ENCODE results near the gene TDRD3.

- TF ChIP-seq EZH2phosphoT487 (IDR thresholded peaks at IDR 0.05; ENCODE audit: borderline replicate concordance, low read length): no peak
- TF ChIP-seq, protein P1, sequence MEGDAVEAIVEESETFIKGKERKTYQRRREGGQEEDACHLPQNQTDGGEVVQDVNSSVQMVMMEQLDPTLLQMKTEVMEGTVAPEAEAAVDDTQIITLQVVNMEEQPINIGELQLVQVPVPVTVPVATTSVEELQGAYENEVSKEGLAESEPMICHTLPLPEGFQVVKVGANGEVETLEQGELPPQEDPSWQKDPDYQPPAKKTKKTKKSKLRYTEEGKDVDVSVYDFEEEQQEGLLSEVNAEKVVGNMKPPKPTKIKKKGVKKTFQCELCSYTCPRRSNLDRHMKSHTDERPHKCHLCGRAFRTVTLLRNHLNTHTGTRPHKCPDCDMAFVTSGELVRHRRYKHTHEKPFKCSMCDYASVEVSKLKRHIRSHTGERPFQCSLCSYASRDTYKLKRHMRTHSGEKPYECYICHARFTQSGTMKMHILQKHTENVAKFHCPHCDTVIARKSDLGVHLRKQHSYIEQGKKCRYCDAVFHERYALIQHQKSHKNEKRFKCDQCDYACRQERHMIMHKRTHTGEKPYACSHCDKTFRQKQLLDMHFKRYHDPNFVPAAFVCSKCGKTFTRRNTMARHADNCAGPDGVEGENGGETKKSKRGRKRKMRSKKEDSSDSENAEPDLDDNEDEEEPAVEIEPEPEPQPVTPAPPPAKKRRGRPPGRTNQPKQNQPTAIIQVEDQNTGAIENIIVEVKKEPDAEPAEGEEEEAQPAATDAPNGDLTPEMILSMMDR (IDR thresholded peaks at IDR 0.05; ENCODE audit: low read depth, low read length, poor library complexity, severe bottlenecking): no peak
These were observed 207.0 kb downstream of the TDRD3 start for GRCh38 chr13:60604058-60604457.
